Ovary (tissue), 9 donors: ENCODE measurements around the gene TSC22D3. TPM values are rescaled to one million over a fixed set of nuclear protein-coding genes. Genes with fewer than 3 reads are reported as not detected.

Source experiments
- DNase-seq, 5 donors: peaks; one replicate each; pipeline ENCODE4 v3.0.0-alpha.2; 2019 to 2020
- H3K27ac ChIP-seq, 2 donors: fragments of 200-600 bp; one replicate each; pipeline versions ENCODE4 v1.5.1 to v1.8.0; 2019 to 2022
- H3K27me3 ChIP-seq: fragments of 200-600 bp; one replicate; pipeline ENCODE4 v1.8.0; 2022
- H3K36me3 ChIP-seq: fragments of 200-600 bp; sonication (generic); one replicate; pipeline ENCODE4 v1.5.1; 2019
- H3K4me1 ChIP-seq: one replicate; pipeline ENCODE4 v1.8.1; 2013; ENCODE audit warnings: mild to moderate bottlenecking, moderate library complexity; ENCODE audit not compliant: insufficient read depth
- H3K4me3 ChIP-seq: fragments of 200-600 bp; sonication (generic); one replicate; pipeline ENCODE4 v1.5.1; 2017
- H3K9me3 ChIP-seq, 2 donors: fragments of 200-600 bp in 1 of 2; sonication (generic) in 1 of 2; one replicate each; pipeline versions ENCODE4 v1.5.1 to v1.8.1; 2013 to 2019; ENCODE audit warnings: mild to moderate bottlenecking in 1 of 2, moderate library complexity in 1 of 2
- CTCF ChIP-seq, 3 donors: fragments of 450-650 bp in 2 of 3; fragments of 200-600 bp in 1 of 3; IDR thresholded peaks; one replicate each; pipeline versions ENCODE4 v1.5.1 to v1.8.0; 2016 to 2022; ENCODE audit warnings: antibody characterized with exemption in 3 of 3, mild to moderate bottlenecking in 1 of 3
- EP300 ChIP-seq: sonication (generic); formaldehyde crosslinking; IDR thresholded peaks from one replicate; pipeline ENCODE4 v1.6.1; 2017; ENCODE audit warnings: antibody characterized with exemption
- POLR2A ChIP-seq: fragments of 450-650 bp; IDR thresholded peaks from one replicate; pipeline ENCODE4 v1.6.1; 2017; ENCODE audit warnings: antibody characterized with exemption, mild to moderate bottlenecking, moderate library complexity
- WGBS, 3 donors: extraction: QIAGEN DNeasy Blood & Tissue Kit in 1 of 3; methylation state at CpG; one replicate each; pipeline versions ENCODE4 v1.1.5 to v1.1.7; 2013 to 2017; 5-methylcytosine and 5-hydroxymethylcytosine counted together
- intact Hi-C, 4 donors: fragments of 100-400 bp; cut with DNase I; formaldehyde crosslinking; loops; one replicate each; pipeline versions ENCODE4 v1.11.0 to v1.15.1; 2022 to 2023
- polyA plus RNA-seq, 2 donors: library from polyadenylated mRNA; stranded (reverse); fragments of 200-250 nt in 1 of 2; fragments of 350-450 nt in 1 of 2; fragmentation: Illumina TruSeq in 1 of 2; extraction: RNeasy Lipid Tissue Mini Kit (QIAGEN cat#74804) in 1 of 2; gene quantifications; one replicate each; pipeline ENCODE4 v1.2.3, GENCODE V29; 2013 to 2014
- total RNA-seq, 7 donors: library from RNA; depleted of rRNA in 2 of 7; stranded (reverse); fragments of >200 nt in 2 of 7; fragmentation: NEBNext Ultra II Directional in 3 of 7; extraction: Animal tissue kit (Norgen Biotek cat#: 25700) in 3 of 7; gene quantifications; one replicate each; pipeline versions ENCODE4 v1.1.0 to v1.2.4, GENCODE V29; 2016 to 2023
- donor health status: DM: no; HTN: no; CAD: no; lungs with moderate emphysema.
- donor health status: DM: no; HTN: no; CAD: no.
- donor health status: Bipolar disorder and iron deficiency.
- donor health status: DM: yes; HTN: yes; CAD: no.
- donor health status: DM: no; HTN: no; CAD: no.
- donor health status: DM: yes; HTN: yes; CAD: no.

Gene TSC22D3
- total and polyA plus RNA-seq, 9 donors, result 91.5 to 645 (median 241) TPM

DNA sequence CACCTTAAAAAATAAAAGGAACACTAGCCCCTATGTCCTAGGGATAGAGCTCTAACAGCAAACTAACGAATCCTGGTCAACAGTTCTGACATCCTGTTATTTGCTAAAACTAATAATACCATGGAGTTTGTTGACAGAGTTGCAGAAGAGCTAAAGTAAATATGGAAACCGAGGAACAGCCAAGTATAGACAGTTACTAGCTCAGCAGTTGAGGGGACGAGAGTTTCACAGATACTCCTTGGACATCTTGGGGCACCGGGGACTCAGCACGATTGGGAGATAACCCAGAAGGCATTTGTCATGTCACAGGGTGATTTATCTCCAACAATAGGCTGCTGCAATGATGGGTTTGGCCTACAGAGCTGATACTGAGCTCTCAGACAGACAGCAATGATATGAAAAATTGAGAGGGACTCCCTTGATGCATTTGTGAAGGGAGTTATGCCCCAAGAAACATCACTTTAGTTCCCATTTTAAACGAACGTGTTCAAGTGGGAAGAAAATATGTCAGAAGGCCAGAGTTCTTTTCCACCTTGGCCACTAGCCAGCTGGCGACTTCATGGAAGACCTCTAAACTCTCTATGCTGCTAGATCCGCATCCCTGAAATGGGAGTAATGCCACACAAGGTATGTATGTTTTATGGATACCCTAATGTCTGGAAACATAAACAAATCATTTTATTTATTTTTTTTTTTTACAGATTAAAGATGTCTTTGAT lies 48.6 kb downstream of the TSC22D3 start:
- intact Hi-C loops, result no loop called here
- H3K36me3 ChIP-seq, result no peaks in the 10 kb centered on the region
- DNase-seq, result peak in 3 of 5 donors; percentile 45 to 51 (median 47)
- no peaks in the 10 kb centered on the region for H3K27me3 ChIP-seq
- no peaks in the 10 kb centered on the region for H3K9me3 ChIP-seq
- peak overlapping the region in 1 of 2 donors; percentile 52 for H3K27ac ChIP-seq
- no peak for TF ChIP-seq POLR2A
- peaks cover 24% of the 10 kb centered on the region for H3K4me1 ChIP-seq
- H3K4me3 ChIP-seq, result no peak overlapping the region
- WGBS, 3 donors, result 43 to 53% (median 51%) methylated on average over 9 of the region's 9 CpGs

DNA sequence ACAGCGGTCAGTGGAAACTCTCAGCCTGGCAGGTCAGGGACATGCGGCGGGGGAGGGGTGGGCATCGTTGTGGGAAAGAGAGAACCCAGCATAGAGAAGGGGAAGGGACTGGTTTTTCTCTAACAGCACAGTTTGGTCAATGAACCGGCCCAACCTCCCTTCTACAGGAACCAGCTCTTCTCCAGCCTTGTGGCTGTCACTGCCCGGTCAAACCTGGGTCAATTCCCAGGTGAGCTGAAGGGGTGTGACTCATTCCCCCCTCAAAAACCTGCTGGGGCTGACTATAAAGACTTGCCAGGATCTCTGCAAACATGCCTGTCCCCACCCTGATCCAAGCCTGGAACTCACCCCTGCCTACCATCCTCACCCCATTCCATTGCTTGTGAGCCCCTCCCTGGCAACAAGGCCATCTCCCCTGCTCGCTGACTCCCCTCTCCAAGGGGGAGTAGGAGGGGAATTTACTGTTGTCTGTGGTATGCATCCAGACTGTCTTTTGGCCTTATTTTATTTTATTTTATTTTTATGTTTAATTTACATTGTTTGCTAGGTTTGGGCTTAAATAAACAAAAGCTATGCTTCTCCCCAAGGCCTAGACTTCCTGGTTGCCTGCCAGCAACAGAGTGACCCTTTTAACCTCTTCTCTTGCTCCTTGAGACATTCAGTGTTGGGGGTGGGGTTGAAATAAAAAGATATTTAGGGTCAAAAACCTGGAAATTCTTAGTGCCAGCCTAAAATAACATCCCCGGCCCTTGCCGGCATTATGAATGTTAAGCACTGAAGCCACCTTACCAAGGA lies 49.6 kb downstream of the TSC22D3 start:
- intact Hi-C loops, result no loop called here
- peak in 4 of 5 donors; percentile 47 to 60 (median 52) for DNase-seq

DNA sequence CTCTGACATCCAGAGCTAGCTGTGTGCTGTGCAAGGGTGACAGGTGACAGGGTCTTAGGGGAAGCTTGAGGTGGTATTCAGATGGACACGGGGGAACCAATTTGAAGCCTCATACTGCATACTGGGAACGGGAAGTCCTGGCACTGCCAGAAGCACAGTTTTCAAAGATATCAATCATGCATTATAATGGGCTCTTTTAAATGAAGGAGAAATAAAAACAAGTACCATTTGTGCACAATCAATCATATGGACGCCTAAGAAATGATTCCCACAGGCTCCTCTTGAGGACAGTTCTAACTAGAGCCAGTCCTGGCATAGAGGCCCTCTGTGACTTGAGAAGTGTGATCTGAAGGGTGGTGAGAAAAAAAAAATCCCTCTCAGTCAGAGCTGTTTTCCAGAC lies 50.9 kb downstream of the TSC22D3 start:
- Histone ChIP-seq H3K9me3 (no peaks in the 10 kb centered on the region), H3K27ac (no peak overlapping the region), H3K27me3 (no peaks in the 10 kb centered on the region), H3K36me3 (no peaks in the 10 kb centered on the region), H3K4me1 (peaks cover 18% of the 10 kb centered on the region), H3K4me3 (no peak overlapping the region)
- WGBS, 3 donors, result 58 to 63% (median 63%) methylated on average over 3 of the region's 3 CpGs
- intact Hi-C loops, result no loop called here
- TF ChIP-seq POLR2A (no peak), CTCF (IDR thresholded peaks at IDR 0.05) (no peak)
- DNase-seq, result no peak

More for the DNA sequence above, 49.6 kb downstream of the TSC22D3 start:
- H3K27me3 ChIP-seq, result no peaks in the 10 kb centered on the region
- peaks cover 24% of the 10 kb centered on the region for H3K4me1 ChIP-seq
- no peaks in the 10 kb centered on the region for H3K36me3 ChIP-seq
- WGBS, 3 donors, result 49 to 60% (median 56%) methylated on average over 9 of the region's 9 CpGs
- no peak overlapping the region for H3K4me3 ChIP-seq
- peak overlapping the region in 1 of 2 donors; percentile 52 for H3K27ac ChIP-seq
- no peak for TF ChIP-seq EP300
- H3K9me3 ChIP-seq, result no peaks in the 10 kb centered on the region

DNA sequence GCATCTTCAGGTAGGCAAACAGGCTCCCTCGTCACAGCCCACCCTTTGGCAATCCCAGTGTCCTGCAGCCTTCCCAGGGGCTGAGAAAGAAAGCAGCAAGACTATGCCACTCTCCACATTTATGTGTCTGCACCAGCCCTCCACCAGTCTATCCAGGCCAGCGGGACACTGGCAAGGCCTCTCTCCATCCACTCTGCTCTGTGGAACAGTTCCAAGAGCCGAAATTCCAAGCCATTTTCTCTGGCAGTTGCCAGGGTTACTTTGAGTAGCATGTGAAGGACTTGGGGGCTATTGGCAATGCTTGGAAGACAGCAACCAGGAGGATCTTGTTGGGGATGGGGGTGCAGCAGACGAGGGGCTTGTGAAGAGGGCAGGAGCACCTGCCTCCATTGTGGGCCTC lies 52.1 kb downstream of the TSC22D3 start:
- WGBS, 3 donors, result 49 to 58% (median 52%) methylated on average over 4 of the region's 4 CpGs
- Histone ChIP-seq H3K9me3 (no peaks in the 10 kb centered on the region), H3K4me1 (peaks cover 10% of the 10 kb centered on the region), H3K36me3 (no peaks in the 10 kb centered on the region), H3K27ac (no peak overlapping the region), H3K27me3 (no peaks in the 10 kb centered on the region), H3K4me3 (no peak overlapping the region)
- TF ChIP-seq EP300 (no peak), POLR2A (no peak), CTCF (IDR thresholded peaks at IDR 0.05) (no peak)
- intact Hi-C loops, result no loop called here
- DNase-seq, result no peak

GRCh38 chrX:107721966-107722707 lies 53.5 kb downstream of the TSC22D3 start:
- Histone ChIP-seq H3K4me3 (no peak overlapping the region), H3K27me3 (no peaks in the 10 kb centered on the region), H3K9me3 (no peaks in the 10 kb centered on the region), H3K4me1 (peaks cover 13% of the 10 kb centered on the region), H3K36me3 (no peaks in the 10 kb centered on the region), H3K27ac (no peak overlapping the region)
- DNase-seq, result no peak
- TF ChIP-seq EP300 (no peak), POLR2A (no peak), CTCF (IDR thresholded peaks at IDR 0.05) (no peak)
- 65 to 76% (median 67%) methylated on average over 5 of the region's 5 CpGs for WGBS, 3 donors
- intact Hi-C loops, result no loop called here
